ENCODE results near the gene OR10AG1. TPM values are rescaled to one million over a fixed set of nuclear protein-coding genes. Genes with fewer than 3 reads are reported as not detected.

Gene OR10AG1
- not detected for polyA plus RNA-seq (ENCODE audit: insufficient read length in 3 of 3)

- no peak for DNase-seq (ENCODE audit: low read depth in 3 of 3, low spot score in 2 of 3)
These were observed at the start of gene OR10AG1 for GRCh38 chr11:55969845-55970244. OR10AG1 (minus strand) TSS chr11:55969945; CDS start chr11:55969907, 38 bp downstream.

- no peak for DNase-seq (ENCODE audit: low read depth in 3 of 3, low spot score in 2 of 3)
These were observed 44.1 kb upstream of the OR10AG1 start for GRCh38 chr11:56013805-56014204.

- no peak for DNase-seq (ENCODE audit: low read depth in 3 of 3, low spot score in 2 of 3)
These were observed 41.0 kb upstream of the OR10AG1 start for GRCh38 chr11:56010716-56011115.

GRCh38 chr11:55994525-55994924 lies 24.8 kb upstream of the OR10AG1 start, which contains the start of gene OR5F1:
OR5F1 (minus strand) TSS chr11:55994625; CDS start chr11:55994625, 0 bp downstream.
- no peak for DNase-seq (ENCODE audit: low read depth in 3 of 3, low spot score in 2 of 3)

- DNase-seq (ENCODE audit: low read depth in 3 of 3, low spot score in 2 of 3) = no peak
These were observed 1.2 kb upstream of the OR10AG1 start for GRCh38 chr11:55970935-55971334.

GRCh38 chr11:55967914-55968313 lies 1.8 kb downstream of the OR10AG1 start:
- no peak for DNase-seq (ENCODE audit: low read depth in 3 of 3, low spot score in 2 of 3)

- DNase-seq (ENCODE audit: low read depth in 3 of 3, low spot score in 2 of 3) = no peak
These were observed 3.4 kb downstream of the OR10AG1 start for GRCh38 chr11:55966391-55966790.

GRCh38 chr11:55956521-55956920 lies 13.2 kb downstream of the OR10AG1 start:
- DNase-seq (ENCODE audit: low read depth in 3 of 3, low spot score in 2 of 3) = no peak

GRCh38 chr11:55949330-55949729 lies 20.4 kb downstream of the OR10AG1 start:
- no peak for DNase-seq (ENCODE audit: low read depth in 3 of 3, low spot score in 2 of 3)

- peak in 1 of 3 donors; percentile 0 for DNase-seq (ENCODE audit: low read depth in 3 of 3, low spot score in 2 of 3)
These were observed 26.9 kb downstream of the OR10AG1 start for GRCh38 chr11:55942785-55943392.

- DNase-seq (ENCODE audit: low read depth in 3 of 3, low spot score in 2 of 3) = no peak
These were observed 33.4 kb downstream of the OR10AG1 start, which contains the start of gene OR5I1 for GRCh38 chr11:55936300-55936699. OR5I1 (minus strand) TSS chr11:55936400; CDS start chr11:55936400, 0 bp downstream.

GRCh38 chr11:55920537-55920936 lies 49.2 kb downstream of the OR10AG1 start:
- no peak for DNase-seq (ENCODE audit: low read depth in 3 of 3, low spot score in 2 of 3)

Other genes starting within 250 kb of the OR10AG1 start
- gene OR5D13, start 196.5 kb downstream of the OR10AG1 start, polyA plus RNA-seq (ENCODE audit: insufficient read length in 3 of 3) = not detected
- not detected for gene OR5D14, start 174.4 kb downstream of the OR10AG1 start, polyA plus RNA-seq (ENCODE audit: insufficient read length in 3 of 3)
- not detected for gene OR5L1, start 158.6 kb downstream of the OR10AG1 start, polyA plus RNA-seq (ENCODE audit: insufficient read length in 3 of 3)
- gene OR5D18, start 150.3 kb downstream of the OR10AG1 start, polyA plus RNA-seq (ENCODE audit: insufficient read length in 3 of 3) = not detected
- gene OR5L2, start 142.7 kb downstream of the OR10AG1 start, polyA plus RNA-seq (ENCODE audit: insufficient read length in 3 of 3) = not detected
- not detected for gene OR5D16, start 131.2 kb downstream of the OR10AG1 start, polyA plus RNA-seq (ENCODE audit: insufficient read length in 3 of 3)
- not detected for gene TRIM51, start 86.6 kb downstream of the OR10AG1 start, polyA plus RNA-seq (ENCODE audit: insufficient read length in 3 of 3)
- not detected for gene OR5W2, start 55.4 kb downstream of the OR10AG1 start, polyA plus RNA-seq (ENCODE audit: insufficient read length in 3 of 3)
- gene OR5I1, start 33.5 kb downstream of the OR10AG1 start, polyA plus RNA-seq (ENCODE audit: insufficient read length in 3 of 3) = not detected
- not detected for gene OR5F1, start 24.7 kb upstream of the OR10AG1 start, polyA plus RNA-seq (ENCODE audit: insufficient read length in 3 of 3)
- under 1 TPM; 0.03 to 0.04 (median 0.03) TPM for gene OR5AS1, start 57.7 kb upstream of the OR10AG1 start, polyA plus RNA-seq (ENCODE audit: insufficient read length in 3 of 3)
- gene OR8I2, start 123.4 kb upstream of the OR10AG1 start, polyA plus RNA-seq (ENCODE audit: insufficient read length in 3 of 3) = not detected
- under 1 TPM in 1 of 3 donors, not detected in 2; 0.04 TPM for gene OR8H2, start 133.7 kb upstream of the OR10AG1 start, polyA plus RNA-seq (ENCODE audit: insufficient read length in 3 of 3)
- not detected for gene OR8H3, start 152.4 kb upstream of the OR10AG1 start, polyA plus RNA-seq (ENCODE audit: insufficient read length in 3 of 3)
- not detected for gene OR8J3, start 170.3 kb upstream of the OR10AG1 start, polyA plus RNA-seq (ENCODE audit: insufficient read length in 3 of 3)
- not detected for gene OR8K5, start 190.4 kb upstream of the OR10AG1 start, polyA plus RNA-seq (ENCODE audit: insufficient read length in 3 of 3)
- gene OR5J2, start 206.7 kb upstream of the OR10AG1 start, polyA plus RNA-seq (ENCODE audit: insufficient read length in 3 of 3) = not detected